H1 (cell line): ENCODE measurements around the gene ZNF385C.

Source experiments
- MAFK ChIP-seq: IDR thresholded peaks from 2 replicates; pipeline ENCODE4 v1.6.1; 2012; ENCODE audit warnings: low read depth, mild to moderate bottlenecking, improper control_type of control experiment, low read length
- POLR2A ChIP-seq, 2 experiments: IDR thresholded peaks; 1 replicate in 1 of 2; 2 replicates in 1 of 2; pipeline ENCODE4 v1.6.1; 2011; ENCODE audit warnings: low read depth in 2 of 2, low read length in 2 of 2, mild to moderate bottlenecking in 2 of 2; ENCODE audit errors: control extremely low read depth in 1 of 2
- POLR2AphosphoS5 ChIP-seq: IDR thresholded peaks from 2 replicates; pipeline ENCODE4 v1.6.1; 2011; ENCODE audit warnings: low read depth, low read length
- TAF1 ChIP-seq: IDR thresholded peaks from 2 replicates; pipeline ENCODE4 v1.6.1; 2011; ENCODE audit warnings: mild to moderate bottlenecking, low read depth, low read length

- no peak for TF ChIP-seq POLR2AphosphoS5
- no peak for TF ChIP-seq POLR2A (IDR thresholded peaks at IDR 0.05; ENCODE audit: control extremely low read depth in 1 of 2, low read depth in 2 of 2, low read length in 2 of 2)
- no peak for TF ChIP-seq MAFK
- TF ChIP-seq TAF1, result no peak
Observed at GRCh38 chr17:42076797-42077559, 21.3 kb downstream of the ZNF385C start.
